Mesendoderm (in vitro differentiated cells): ENCODE results near the gene MRPL51.

Experiments used
- DNase-seq: peaks from one replicate; pipeline ENCODE4 v3.0.0; 2013
- H2AK5ac ChIP-seq: 2 replicates; pipeline ENCODE4 v1.6.1; 2013; ENCODE audit warnings: low read length, inconsistent platforms
- H2BK120ac ChIP-seq: 2 replicates; pipeline ENCODE4 v1.6.1; 2013; ENCODE audit warnings: low read depth, mild to moderate bottlenecking, low read length, moderate library complexity, mixed read lengths
- H2BK15ac ChIP-seq: replicated peaks from 2 replicates; pipeline ENCODE4 v1.6.1; 2013; ENCODE audit warnings: low read depth, mild to moderate bottlenecking, moderate library complexity
- H2BK5ac ChIP-seq: 2 replicates; pipeline ENCODE4 v1.6.1; 2013; ENCODE audit warnings: low read length, inconsistent platforms
- H3K18ac ChIP-seq: 2 replicates; pipeline ENCODE4 v1.6.1; 2013; ENCODE audit warnings: mild to moderate bottlenecking, low read length, mixed read lengths
- H3K23ac ChIP-seq: one replicate; pipeline ENCODE4 v1.6.1; 2013; ENCODE audit warnings: low read length
- H3K27ac ChIP-seq: 2 replicates; pipeline ENCODE4 v1.5.1; 2013; ENCODE audit warnings: low read depth, mild to moderate bottlenecking, inconsistent platforms, low read length, moderate library complexity
- H3K27me3 ChIP-seq: 2 replicates; pipeline ENCODE4 v1.6.1; 2013; ENCODE audit warnings: low read length, control low read depth, mild to moderate bottlenecking, inconsistent platforms; ENCODE audit not compliant: insufficient read depth, poor library complexity
- H3K36me3 ChIP-seq: 2 replicates; pipeline ENCODE4 v1.6.1; 2013; ENCODE audit warnings: low read length, inconsistent platforms; ENCODE audit not compliant: control insufficient read depth, insufficient read depth
- H3K4ac ChIP-seq: one replicate; pipeline ENCODE4 v1.6.1; 2013; ENCODE audit warnings: low read depth, mild to moderate bottlenecking, low read length, moderate library complexity
- H3K4me1 ChIP-seq: 2 replicates; pipeline ENCODE4 v1.6.1; 2013; ENCODE audit warnings: low read depth, low read length, inconsistent platforms; ENCODE audit not compliant: control insufficient read depth
- H3K4me2 ChIP-seq: 2 replicates; pipeline ENCODE4 v1.6.1; 2013; ENCODE audit warnings: low read length
- H3K4me3 ChIP-seq: 2 replicates; pipeline ENCODE4 v1.5.1; 2013; ENCODE audit warnings: mild to moderate bottlenecking, low read length
- H3K56ac ChIP-seq: one replicate; pipeline ENCODE4 v1.6.1; 2013; ENCODE audit warnings: low read length
- H3K79me1 ChIP-seq: 2 replicates; pipeline ENCODE4 v1.6.1; 2013; ENCODE audit warnings: low read length, inconsistent platforms
- H3K79me2 ChIP-seq: 2 replicates; pipeline ENCODE4 v1.6.1; 2013; ENCODE audit warnings: mild to moderate bottlenecking, low read length; ENCODE audit not compliant: control insufficient read depth, insufficient read depth
- H3K9ac ChIP-seq: 2 replicates; pipeline ENCODE4 v1.6.1; 2013; ENCODE audit warnings: low read length, inconsistent platforms
- H4K5ac ChIP-seq: one replicate; pipeline ENCODE4 v1.6.1; 2013; ENCODE audit warnings: low read length
- H4K8ac ChIP-seq: one replicate; pipeline ENCODE4 v1.6.1; 2013; ENCODE audit warnings: low read depth, mild to moderate bottlenecking, control low read depth, low read length, moderate library complexity
- WGBS: extraction: QIAGEN DNeasy Blood & Tissue Kit; methylation state at CpG from one replicate; pipeline ENCODE4 v1.1.7; 2013; ENCODE audit warnings: low lambda C conversion rate, missing lambda C conversion rate; ENCODE audit not compliant: insufficient coverage; ENCODE audit errors: extremely low coverage; 5-methylcytosine and 5-hydroxymethylcytosine counted together

The MRPL51 gene

DNA sequence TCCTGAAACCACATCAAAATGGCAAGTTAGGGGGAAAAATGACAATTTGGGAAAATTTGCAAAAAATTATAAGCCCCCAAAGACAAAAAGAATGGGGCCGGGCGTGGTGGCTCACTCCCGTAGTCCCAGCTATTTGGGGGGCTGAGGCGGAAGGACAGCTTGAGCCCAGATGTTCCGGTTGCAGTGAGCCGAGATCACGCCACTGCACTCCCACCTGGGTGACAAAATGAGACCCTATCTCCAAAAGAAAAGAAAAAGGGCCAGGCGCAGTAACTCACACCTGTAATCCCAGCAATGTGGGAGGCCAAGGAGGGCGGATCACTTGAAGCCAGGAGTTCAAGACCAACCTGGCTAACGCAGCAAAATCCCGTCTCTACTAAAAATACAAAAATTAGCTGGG, 20.6 kb downstream of the MRPL51 start:
- no CpG with 5 or more reads among the region's 11 CpGs for WGBS
- Histone ChIP-seq H3K4me2 (no peak overlapping the region), H3K79me1 (peaks cover 9% of the 10 kb centered on the region), H4K8ac (no peak overlapping the region), H3K9ac (no peak overlapping the region), H2BK5ac (no peak overlapping the region), H3K36me3 (no peaks in the 10 kb centered on the region), H3K27me3 (no peaks in the 10 kb centered on the region), H3K23ac (no peak overlapping the region), H3K4ac (no peak overlapping the region), H3K79me2 (peaks cover 2% of the 10 kb centered on the region), H4K5ac (no peak overlapping the region), H3K4me3 (no peak overlapping the region), H2AK5ac (no peak overlapping the region), H3K56ac (no peak overlapping the region), H3K18ac (no peak overlapping the region), H2BK120ac (no peak overlapping the region), H3K4me1 (peaks cover 4% of the 10 kb centered on the region), H3K27ac (no peak overlapping the region), H2BK15ac (no peak overlapping the region)
- DNase-seq, result no peak

DNA sequence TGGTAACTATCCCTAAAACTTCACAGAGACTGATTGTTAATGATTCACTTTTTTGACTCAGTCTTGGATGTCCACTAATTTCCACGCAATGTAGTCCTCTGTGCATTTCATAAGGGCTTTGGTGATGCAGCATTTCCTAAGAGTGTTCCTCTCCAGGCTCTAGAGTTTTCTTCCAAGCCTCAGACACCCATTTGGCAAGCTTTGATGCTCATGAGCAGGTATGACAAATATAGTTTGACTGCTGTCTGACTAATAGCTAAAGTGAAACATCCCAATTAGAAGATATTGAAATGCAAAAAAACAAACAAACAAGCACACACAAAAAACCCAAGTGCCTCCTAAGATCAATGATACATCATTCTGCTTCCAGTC, 21.1 kb downstream of the MRPL51 start:
- Histone ChIP-seq H3K23ac (no peak overlapping the region), H3K79me1 (peaks cover 9% of the 10 kb centered on the region), H4K5ac (no peak overlapping the region), H3K56ac (no peak overlapping the region), H2BK5ac (no peak overlapping the region), H4K8ac (peak overlapping the region; percentile 2), H2BK120ac (no peak overlapping the region), H3K4me2 (no peak overlapping the region), H3K79me2 (peaks cover 2% of the 10 kb centered on the region), H3K18ac (no peak overlapping the region), H3K27me3 (no peaks in the 10 kb centered on the region), H3K4me1 (peaks cover 4% of the 10 kb centered on the region), H2BK15ac (no peak overlapping the region), H3K4ac (no peak overlapping the region), H3K4me3 (no peak overlapping the region), H3K36me3 (no peaks in the 10 kb centered on the region), H3K9ac (no peak overlapping the region), H2AK5ac (no peak overlapping the region), H3K27ac (no peak overlapping the region)
- no CpG with 5 or more reads among the region's 1 CpG for WGBS
- DNase-seq, result no peak

- H2BK120ac ChIP-seq, result no peak within 1 kb of the TSS
- H2AK5ac ChIP-seq, result peak within 1 kb of the TSS; percentile 22
- peak within 1 kb of the TSS; percentile 64 for H3K18ac ChIP-seq
- WGBS, result no CpG with 5 or more reads among the region's 69 CpGs
- no peaks in the 10 kb centered on the region for H3K27me3 ChIP-seq
- H3K4ac ChIP-seq, result no peak within 1 kb of the TSS
- H3K27ac ChIP-seq, result peak within 1 kb of the TSS; percentile 81
- peaks cover 2% of the 10 kb centered on the region for H3K79me2 ChIP-seq
- peaks cover 9% of the 10 kb centered on the region for H3K79me1 ChIP-seq
- H3K4me1 ChIP-seq, result peaks cover 4% of the 10 kb centered on the region
- peak within 1 kb of the TSS; percentile 87 for H3K9ac ChIP-seq
- H4K8ac ChIP-seq, result no peak within 1 kb of the TSS
- peak within 1 kb of the TSS; percentile 74 for H3K4me3 ChIP-seq
- H4K5ac ChIP-seq, result no peak within 1 kb of the TSS
- peak within 1 kb of the TSS; percentile 77 for H3K4me2 ChIP-seq
- peak; percentile 99 for DNase-seq
- H3K36me3 ChIP-seq, result no peaks in the 10 kb centered on the region
- H2BK15ac ChIP-seq, result no peak within 1 kb of the TSS
- H3K23ac ChIP-seq, result no peak within 1 kb of the TSS
- peak within 1 kb of the TSS; percentile 93 for H3K56ac ChIP-seq
- peak within 1 kb of the TSS; percentile 71 for H2BK5ac ChIP-seq
These were observed 22.5 kb downstream of the MRPL51 start, which contains the start of gene VAMP1 for GRCh38 chr12:6470375-6471163. TSS of gene VAMP1 (minus strand) at chr12:6470677. CDS start at chr12:6470531, 146 bp downstream.

- Histone ChIP-seq H3K56ac (peak overlapping the region; percentile 93), H3K18ac (peak overlapping the region; percentile 54), H3K4me3 (peak overlapping the region; percentile 74), H3K27me3 (no peaks in the 10 kb centered on the region), H4K5ac (no peak overlapping the region), H3K23ac (no peak overlapping the region), H3K36me3 (peaks cover 2% of the 10 kb centered on the region), H3K4me1 (peaks cover 4% of the 10 kb centered on the region), H4K8ac (no peak overlapping the region), H3K79me2 (peaks cover 2% of the 10 kb centered on the region), H3K9ac (peak overlapping the region; percentile 87), H3K27ac (peak overlapping the region; percentile 5), H2BK120ac (no peak overlapping the region), H3K79me1 (peaks cover 9% of the 10 kb centered on the region), H2BK15ac (no peak overlapping the region), H2BK5ac (no peak overlapping the region), H2AK5ac (peak overlapping the region; percentile 22), H3K4ac (no peak overlapping the region), H3K4me2 (peak overlapping the region; percentile 77)
- WGBS, result no CpG with 5 or more reads among the region's 16 CpGs
- peak; percentile 43 for DNase-seq
These were observed 23.3 kb downstream of the MRPL51 start for GRCh38 chr12:6469609-6470374.

DNA sequence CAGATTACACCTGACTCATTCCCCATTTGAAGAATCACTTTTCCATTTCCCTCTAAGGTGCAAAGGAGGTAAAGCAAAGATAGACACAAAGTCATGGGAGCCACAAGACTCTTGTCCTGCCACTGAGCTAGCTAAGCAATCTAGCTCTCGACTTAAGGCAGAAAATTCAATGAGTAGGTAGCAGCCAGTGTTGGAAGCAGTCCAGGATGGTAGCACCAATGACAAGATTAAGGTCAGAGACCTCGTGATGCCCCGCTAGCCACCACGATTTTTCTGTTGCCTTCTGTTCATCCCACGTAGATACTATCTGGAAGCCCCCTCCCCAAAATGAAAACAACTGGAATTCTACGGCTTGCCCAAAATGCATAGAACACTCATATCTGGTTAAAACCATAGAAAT, 24.0 kb downstream of the MRPL51 start:
- no peak overlapping the region for H3K4ac ChIP-seq
- H3K79me2 ChIP-seq, result peaks cover 2% of the 10 kb centered on the region
- H3K36me3 ChIP-seq, result peaks cover 9% of the 10 kb centered on the region
- H4K5ac ChIP-seq, result no peak overlapping the region
- peaks cover 4% of the 10 kb centered on the region for H3K4me1 ChIP-seq
- H3K27ac ChIP-seq, result no peak overlapping the region
- H3K4me3 ChIP-seq, result no peak overlapping the region
- H2BK120ac ChIP-seq, result no peak overlapping the region
- no CpG with 5 or more reads among the region's 6 CpGs for WGBS
- no peaks in the 10 kb centered on the region for H3K27me3 ChIP-seq
- H4K8ac ChIP-seq, result no peak overlapping the region
- H3K4me2 ChIP-seq, result no peak overlapping the region
- H3K9ac ChIP-seq, result no peak overlapping the region
- H3K56ac ChIP-seq, result no peak overlapping the region
- H2AK5ac ChIP-seq, result no peak overlapping the region
- H3K18ac ChIP-seq, result no peak overlapping the region
- no peak overlapping the region for H2BK5ac ChIP-seq
- H2BK15ac ChIP-seq, result no peak overlapping the region
- no peak for DNase-seq
- H3K79me1 ChIP-seq, result peaks cover 9% of the 10 kb centered on the region
- H3K23ac ChIP-seq, result no peak overlapping the region
